HG03354 (cell line): ENCODE measurements around the gene MAP3K8.
"Not testable (repeated sequence)": the region's sequence is repeated elsewhere in the genome, so short reads cannot be mapped to it uniquely, and the experiment has no call there.

ENCODE experiments used
- ATAC-seq: cut with Tn5 transposase; IDR thresholded peaks from one replicate; pipeline ENCODE4 v1.9.1; 2021; ENCODE audit warnings: mild to moderate bottlenecking; ENCODE audit not compliant: unreplicated experiment, poor library complexity, severe bottlenecking

MAP3K8 gene

DNA sequence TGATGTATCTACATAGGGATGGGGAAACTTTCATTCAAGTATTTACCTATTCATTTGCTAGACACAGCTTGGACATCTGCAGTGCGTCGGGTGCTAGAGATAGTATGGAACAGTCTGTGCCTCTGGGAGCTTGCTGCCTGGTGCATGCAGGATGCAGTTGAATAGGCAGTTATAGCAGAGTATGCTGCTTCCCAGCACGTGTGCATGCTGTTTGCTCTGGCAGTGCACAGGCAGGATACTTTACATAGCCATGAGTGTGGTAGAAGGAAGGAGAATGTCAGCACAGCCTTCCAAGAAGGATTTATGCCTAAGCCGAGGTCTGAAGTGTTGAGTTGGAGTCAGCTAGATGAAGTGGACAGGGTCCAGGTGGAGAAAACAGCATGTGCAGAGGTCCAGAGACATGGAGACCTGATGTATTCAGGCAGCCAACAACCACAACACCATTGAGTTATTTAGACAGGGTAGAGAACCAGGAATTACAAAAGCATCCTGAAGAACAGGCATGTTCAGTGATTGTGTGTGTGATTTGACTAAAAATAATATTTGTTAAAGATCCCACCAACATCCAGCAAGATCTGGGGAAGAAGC is 8.1 kb downstream of the MAP3K8 start:
- no peak for ATAC-seq

DNA sequence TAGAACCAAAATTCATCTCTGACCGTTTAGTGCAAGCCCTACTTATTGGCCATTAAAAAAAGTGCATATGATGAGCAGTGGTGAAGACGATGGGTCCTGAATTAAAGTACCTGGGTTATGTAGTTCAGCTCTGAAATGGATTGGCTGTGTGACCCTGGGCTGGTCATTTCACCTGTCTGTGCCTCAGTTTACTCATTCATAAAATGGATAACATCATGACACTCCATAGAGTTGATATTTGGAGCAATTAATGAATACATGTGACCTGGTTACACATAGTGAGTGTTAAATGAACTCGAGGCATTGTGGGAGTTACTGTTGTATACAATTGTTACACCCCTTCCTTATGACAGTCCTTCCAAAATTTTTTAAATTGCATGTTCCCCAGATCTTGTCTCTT is 9.1 kb downstream of the MAP3K8 start:
- ATAC-seq = no peak

DNA sequence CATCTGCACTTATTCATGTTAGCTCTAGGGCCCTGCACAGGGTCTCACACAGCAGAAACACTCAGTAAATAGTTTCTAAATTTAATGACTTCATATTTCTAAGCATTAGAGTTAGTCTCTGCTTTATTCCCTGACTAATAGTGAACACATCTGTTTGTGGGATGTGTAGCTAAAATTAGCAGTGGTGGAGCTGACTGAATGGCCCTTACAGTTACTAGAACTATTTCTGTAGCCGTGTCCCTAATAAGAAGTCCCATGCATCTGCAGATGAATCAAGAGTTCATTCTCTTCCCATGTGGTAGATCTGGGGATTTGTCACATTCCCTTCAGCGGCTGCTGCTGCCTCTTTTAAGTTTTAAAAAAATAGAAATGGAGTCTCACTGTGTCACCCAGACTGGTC is 11.7 kb downstream of the MAP3K8 start:
- ATAC-seq = no peak

DNA sequence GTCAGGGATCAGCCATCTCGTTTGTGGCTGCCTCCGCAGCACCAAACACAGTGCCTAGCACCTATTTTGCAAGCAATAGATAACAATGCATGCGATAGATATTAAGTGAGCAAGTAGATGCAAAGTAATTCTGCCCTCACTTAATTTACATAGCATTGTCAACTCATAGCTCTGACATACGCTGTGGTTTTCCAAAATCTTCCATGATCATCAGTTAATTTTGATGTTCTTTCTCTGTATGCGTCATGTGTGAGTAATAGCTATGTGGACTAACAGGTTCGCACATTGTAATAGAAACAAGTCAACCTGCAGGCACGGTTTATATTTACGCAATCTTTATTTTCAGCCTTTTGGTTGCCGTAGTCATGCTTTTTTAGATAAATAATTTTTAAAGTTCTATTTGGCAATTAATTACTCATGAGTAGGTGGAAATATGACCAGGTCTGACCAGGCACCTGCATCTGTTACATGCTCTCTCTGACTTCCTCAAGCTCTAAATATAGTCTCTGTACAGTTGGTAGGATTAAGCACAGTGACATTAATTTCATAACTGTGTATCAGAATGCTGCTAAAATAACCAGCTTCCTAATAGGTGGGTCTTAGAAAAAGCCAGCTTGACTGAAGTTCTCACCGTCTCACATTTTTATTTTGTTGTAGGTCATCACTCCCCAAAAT is 13.3 kb downstream of the MAP3K8 start:
- no peak for ATAC-seq

DNA sequence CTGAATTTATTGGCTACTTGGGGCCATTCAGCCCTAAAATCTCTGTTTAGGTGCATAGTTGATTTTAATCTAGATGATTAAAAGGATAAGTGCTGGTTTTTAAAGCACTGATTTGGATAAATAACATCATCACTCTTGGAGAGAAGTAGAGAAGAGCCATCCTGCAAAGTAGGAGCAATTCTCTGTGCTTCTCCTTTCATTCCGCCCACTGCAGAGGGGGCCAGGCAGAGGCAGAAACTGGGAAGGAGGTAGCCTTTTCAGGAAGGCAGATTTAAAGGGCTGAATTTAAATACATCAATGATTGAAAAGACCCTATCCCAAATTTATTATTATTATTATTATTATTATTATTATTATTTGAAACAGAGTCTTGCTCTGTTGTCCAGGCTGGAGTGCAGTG is 14.1 kb downstream of the MAP3K8 start:
- ATAC-seq = no peak

DNA sequence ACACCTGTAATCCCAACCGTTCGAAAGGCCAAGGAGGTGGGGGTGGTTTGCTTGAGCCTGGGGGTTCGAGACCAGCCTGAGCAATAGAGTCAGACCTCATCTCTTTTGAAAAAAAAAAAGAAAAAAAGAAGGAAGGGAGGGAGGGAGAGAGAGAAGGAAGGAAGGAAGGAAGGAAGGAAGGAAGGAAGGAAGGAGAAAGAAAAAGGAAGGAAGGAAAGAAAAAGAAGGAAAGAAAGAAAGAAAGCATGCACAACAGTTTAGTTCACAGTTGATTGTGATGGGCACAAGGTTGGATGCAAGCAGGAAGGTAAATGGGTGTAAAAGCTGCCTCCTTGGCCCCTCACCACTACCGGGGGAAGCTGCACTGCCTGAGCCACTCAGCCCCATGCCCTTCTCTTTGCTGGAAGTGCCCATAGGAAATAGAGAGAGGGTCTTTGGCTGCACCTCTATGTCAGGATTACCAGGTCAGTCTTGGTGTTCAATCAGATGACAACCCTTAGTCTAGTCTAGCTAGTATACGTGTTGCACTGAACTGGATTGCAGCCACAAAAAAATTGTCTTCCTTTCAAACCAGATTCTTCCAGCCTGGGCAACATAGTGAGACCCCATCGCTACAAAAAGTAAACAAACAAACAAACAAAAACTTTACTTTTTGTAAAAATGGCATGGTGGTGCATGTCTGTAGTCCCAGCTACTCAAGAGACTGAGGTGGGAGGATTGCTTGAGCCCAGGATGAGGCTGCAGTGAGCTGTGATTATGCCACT is 20.0 kb downstream of the MAP3K8 start:
- no peak for ATAC-seq

DNA sequence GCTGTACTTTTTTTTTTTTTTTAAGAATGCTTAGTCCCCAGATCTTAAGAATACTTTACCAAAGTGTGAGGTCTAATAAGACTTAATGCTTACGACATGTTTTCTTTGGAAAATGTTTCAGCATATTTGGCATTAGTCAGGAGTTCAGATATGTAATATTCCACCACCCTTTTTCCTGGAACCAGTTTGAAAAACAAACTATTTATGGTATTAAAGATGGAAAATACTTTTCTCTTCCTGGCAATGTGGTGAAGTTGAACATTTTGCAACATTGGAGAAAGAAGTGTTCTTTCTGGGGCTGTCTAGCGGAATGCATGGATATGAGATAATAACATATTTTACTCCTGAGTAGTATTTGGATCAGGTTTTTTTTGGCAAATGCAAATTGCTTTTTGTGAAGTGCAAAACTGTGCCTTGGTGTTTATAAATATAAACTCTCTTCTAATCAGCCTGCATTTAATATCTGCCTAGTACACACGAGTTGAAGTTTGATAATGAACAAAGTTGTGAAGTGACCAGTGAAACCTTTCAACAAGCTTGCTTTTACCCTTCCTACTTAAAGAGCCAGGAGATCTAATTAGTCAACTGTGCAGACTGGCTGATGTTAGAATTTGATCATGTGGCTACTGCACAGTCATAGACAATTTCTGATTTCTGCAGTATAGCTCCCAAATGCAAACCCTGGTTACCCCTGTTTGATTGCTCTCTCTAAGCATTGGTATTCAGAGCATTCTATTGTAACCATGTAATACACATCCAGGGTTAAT is 20.9 kb downstream of the MAP3K8 start:
- no peak for ATAC-seq

DNA sequence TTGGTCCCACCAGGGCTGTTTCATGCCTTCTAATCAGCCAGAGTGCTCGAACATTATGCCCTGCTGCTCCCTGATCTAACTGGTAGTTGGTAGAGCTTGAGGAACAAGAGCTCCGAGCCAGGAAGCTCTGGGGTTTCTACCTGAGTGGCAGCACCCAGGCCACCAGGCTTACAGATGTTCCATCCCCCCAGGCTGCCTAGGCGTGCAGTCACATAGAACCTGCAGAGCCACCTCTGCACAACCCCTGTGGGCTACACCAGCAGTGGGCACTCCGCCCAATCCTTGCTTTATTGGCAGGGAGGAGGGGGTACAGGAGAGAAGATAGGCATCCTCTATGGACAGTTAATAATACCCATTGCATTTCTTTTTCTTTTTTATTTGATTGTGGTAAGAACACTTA is 21.8 kb downstream of the MAP3K8 start:
- ATAC-seq = peak; percentile 57

DNA sequence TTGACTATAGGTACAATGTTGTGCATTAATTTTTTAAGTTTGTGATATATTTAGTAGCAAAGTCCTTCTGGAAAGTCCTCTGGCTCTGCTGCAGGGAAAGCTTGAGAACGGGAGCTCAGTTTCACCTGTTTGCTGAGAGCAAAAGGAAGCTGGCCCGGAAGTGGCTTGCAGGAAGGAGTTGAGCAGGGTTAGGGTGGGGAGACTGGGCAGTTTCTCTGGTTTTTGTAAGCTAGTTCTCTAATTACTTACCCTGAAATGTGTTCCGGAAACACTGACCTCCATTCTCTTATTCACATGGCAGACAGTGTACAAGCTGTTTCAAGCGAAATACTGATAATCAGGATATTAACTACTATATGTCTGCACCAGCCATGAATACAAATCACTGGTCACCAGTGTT is 22.3 kb downstream of the MAP3K8 start:
- ATAC-seq = peak; percentile 86

DNA sequence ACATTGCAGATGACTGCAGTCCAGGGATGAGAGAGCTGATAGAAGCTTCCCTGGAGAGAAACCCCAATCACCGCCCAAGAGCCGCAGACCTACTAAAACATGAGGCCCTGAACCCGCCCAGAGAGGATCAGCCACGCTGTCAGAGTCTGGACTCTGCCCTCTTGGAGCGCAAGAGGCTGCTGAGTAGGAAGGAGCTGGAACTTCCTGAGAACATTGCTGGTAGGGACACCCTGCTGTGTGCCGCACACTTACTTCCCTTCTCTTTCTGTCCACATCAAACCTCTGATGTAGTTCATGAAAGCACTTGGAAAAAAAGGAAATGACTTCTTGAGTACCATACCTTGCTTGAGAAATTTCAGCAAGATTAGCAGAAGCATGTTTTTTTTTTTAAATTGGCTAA is 25.3 kb downstream of the MAP3K8 start:
- no peak for ATAC-seq

DNA sequence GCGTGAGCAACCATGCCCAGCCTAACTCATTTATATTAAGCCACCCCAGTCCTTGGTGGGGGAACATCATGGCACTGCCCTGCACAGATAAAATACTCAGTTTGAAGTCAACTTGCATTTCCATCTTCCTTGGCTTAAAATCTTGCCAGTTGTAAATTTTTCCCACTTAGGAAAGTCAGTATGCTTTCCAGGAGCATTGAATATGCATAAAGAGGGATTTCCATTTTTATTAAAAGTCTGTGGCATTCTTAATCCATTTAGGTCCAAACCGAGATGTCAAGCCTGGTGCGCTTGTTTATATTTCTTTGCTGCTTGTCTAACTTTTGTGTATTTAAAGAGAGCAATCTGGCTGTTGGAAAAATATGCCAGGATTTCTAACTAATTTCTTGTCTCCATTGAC is 26.1 kb downstream of the MAP3K8 start:
- ATAC-seq = no peak

DNA sequence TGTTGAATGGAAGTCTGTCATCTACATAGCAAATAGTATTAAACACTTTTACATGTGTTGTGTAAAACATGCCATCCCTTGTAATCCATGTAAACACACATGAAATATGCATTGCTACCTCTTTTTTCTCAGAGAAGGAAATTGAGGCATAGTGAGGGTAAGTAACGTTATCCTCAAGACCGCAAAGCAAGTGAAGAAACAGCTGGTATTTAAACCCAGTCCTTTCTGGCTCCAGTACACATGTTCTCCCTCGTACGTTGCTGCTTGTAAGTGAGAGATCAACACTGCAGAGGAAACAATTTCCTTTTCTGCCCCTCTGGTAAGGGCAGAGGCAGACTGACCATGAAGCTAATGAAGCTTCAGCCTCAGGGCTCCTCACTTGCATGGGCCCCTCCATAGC is 28.5 kb downstream of the MAP3K8 start:
- no peak for ATAC-seq

DNA sequence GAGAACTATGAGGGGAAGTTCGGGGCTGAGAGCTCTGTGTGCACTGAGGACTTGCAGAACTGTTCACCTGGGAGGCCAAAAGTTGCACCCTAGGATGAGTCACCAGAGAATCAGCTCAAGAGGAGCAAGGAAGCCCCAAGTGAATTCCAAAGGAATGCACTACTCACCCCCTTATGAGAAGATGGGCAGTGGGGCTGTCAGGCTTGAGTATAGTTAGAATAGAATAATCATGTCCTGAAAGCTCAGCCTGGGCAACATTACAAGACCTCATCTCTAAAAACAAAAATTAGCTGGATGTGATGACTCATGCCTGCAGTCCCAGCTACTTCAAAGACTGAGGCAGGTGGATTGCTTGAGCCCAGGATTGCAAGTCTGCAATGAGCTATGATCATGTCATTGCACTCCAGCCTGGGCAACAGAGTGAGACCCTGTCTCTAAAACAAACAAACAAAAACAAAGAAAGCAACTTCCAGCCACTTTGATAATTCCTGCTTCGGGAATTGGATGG is 30.0 kb downstream of the MAP3K8 start:
- no peak for ATAC-seq

DNA sequence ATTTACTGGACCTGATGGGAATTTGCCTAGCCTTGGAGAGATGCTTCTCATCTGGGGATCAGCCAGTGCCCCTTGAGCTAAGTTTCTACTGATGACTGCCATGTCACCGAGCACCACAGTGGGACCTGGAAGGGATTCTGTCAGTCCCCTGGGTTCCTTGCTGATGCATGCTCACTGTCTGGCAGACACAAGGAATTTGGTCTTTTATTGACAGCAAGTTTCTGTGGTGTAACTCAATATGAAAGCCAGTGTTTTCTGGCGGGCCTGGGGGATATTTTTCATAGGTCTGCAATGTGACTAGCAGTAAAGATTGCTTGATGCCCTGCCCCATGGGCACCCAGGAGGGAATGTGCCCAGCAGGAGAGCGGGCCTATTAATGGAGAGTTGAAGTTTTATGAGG is 30.7 kb downstream of the MAP3K8 start:
- no peak for ATAC-seq

DNA sequence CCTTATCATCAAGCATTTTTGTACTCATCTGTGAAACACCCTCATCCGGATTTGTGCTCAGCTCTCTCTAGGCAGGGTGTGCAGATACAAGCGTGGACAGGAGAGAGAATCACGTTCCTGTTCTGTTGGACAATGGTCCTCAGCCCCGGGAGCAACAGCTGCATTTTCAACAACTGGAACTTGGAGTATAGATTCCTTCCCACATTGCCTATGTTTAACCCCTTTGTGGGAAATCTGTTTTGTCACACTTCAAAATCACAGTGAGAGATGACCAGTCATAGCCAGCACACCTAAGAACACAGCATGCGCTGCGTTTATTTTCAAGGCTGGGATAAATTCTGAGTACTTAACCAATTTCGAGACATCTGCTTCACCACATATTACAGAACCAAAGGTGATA is 32.5 kb downstream of the MAP3K8 start:
- ATAC-seq = no peak

DNA sequence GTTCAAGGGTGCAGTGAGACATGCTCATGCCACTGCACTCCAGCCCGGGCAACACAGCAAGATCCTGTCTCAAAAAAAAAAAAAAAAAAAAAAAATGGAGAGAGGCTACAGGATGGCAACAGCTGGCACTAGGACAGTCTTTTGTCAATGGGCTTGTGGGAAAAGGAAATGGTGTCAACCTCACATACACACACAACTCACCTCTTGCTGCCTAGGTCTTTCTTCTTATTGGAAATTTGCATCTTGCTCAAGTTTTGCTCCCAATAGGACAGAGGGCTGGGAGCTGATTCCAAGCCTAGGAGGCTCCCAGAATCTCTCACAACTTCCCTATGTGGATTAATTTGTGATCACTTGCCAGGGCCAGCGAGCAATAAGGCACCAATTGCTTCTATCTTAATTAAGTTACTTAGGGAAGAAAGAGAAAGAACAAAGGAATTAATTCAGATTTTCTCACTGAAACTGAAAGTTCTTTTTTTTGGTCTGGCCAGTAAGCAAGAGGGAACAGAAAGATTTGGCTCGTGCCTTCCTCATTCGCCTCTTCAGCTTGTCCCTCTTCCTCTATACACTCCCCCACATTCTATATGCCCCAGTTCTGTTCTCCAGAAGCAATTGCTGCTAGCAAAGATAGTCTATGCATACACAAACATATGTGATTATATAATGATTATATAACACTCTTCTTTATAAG is 33.8 kb downstream of the MAP3K8 start:
- ATAC-seq = peak; percentile 80

DNA sequence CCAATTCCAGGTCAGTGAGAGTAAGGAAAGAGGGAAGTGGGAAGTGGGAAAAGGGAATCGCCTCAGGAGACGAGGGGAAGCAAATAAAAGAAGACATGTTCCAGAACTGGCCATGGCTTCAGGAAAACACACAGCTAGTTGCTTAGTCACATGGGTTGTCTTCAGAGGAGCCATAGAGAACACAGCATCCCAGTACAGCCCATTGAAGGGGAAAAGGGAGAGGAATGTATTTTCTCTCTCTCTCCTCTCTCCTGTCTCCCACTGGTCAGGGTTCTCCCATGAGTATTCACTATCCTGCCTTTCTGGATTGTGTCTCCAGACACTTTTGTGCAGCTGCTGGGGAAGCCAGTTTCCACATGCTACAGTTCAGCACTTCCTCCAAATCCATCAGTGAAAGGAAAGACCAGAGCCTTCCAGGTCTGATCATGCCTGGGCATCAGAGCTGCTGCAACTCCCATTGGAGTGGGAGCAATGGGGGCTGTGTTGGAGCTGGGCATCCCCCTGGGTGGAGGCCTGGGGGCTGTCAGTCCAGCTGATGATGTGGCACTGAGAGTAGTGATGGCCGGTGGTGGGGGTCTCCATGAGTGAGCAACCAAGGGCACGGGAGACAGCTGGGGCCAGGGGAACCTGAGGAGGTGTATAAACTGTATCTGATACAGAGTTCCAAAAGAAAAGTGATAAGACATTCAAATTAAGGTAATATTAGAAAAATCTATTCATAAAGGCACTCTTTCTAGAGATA is 38.6 kb downstream of the MAP3K8 start:
- no peak for ATAC-seq

DNA sequence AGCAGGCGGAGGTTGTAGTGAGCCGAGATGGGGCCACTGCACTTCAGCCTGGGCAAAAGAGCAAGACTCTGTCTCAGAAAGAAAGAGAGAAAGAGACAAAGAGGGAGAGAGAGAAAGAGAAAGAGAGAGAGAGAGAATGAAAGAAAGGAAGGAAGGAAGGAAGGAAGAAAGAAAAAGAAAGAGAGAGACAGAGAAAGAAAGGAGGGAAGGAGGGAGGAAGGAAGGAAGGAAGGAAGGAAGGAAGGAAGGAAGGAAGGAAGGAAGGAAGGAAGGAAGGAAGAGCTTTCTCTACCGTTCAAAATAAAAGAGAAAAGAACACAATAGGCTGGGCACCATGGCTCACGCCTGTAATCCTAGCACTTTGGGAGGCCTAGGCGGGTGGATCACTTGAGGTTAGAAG is 41.5 kb downstream of the MAP3K8 start:
- not testable (repeated sequence) for ATAC-seq

DNA sequence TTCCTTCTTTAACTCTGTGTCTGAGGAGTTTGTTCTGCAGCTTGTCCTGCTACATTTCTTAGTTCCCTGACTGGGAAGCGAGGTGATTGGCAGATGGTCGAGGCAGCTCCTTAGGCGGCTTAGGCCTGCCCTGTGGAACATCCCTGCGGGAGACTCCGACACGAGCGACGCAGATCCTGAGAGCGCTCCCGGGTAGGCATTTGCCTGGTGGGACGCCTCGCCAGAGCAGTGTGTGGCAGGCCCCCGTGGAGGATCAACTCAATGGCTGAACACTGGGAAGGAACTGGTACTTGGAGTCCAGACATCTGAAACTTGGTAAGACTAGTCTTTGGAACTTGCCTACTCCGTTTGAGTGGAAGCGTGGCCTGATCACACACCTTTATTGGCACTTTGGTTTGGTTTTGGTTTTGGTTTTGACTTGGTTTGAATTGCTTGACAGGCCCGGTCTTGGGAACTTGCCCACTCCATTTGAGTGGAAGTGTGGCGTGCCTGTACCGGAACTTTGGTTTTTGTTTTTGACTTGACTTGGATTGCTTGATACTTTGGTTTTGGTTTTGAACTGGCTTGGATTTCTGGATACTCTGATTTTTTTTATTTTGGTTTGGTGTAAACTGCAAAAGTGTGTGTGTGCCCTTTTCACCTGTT is 42.6 kb downstream of the MAP3K8 start:
- no peak for ATAC-seq
